Mucosa of descending colon (tissue), 3 donors: ENCODE results near the gene LPAR4. TPM values are rescaled to one million over a fixed set of nuclear protein-coding genes. Genes with fewer than 3 reads are reported as not detected.

Source experiments
- ATAC-seq: fragments of 200-7000 bp; cut with Tn5 transposase; one replicate; pipeline ENCODE4 v1.9.1; 2020; ENCODE audit warnings: mild to moderate bottlenecking, moderate library complexity
- DNase-seq, 3 donors: peaks; one replicate each; pipeline ENCODE4 v3.0.0-alpha.2; 2020
- H3K36me3 ChIP-seq: fragments of 200-600 bp; one replicate; pipeline ENCODE4 v1.8.0; 2021; ENCODE audit warnings: low read depth, mild to moderate bottlenecking
- H3K4me1 ChIP-seq: fragments of 200-600 bp; one replicate; pipeline ENCODE4 v1.8.0; 2021; ENCODE audit warnings: low read depth, mild to moderate bottlenecking
- H3K4me3 ChIP-seq: fragments of 200-600 bp; one replicate; pipeline ENCODE4 v1.8.0; 2021; ENCODE audit warnings: mild to moderate bottlenecking
- H3K9me3 ChIP-seq: fragments of 200-600 bp; one replicate; pipeline ENCODE4 v1.8.0; 2021; ENCODE audit warnings: mild to moderate bottlenecking
- CTCF ChIP-seq: fragments of 200-600 bp; IDR thresholded peaks from one replicate; pipeline ENCODE4 v1.8.0; 2022; ENCODE audit warnings: antibody characterized with exemption, mild to moderate bottlenecking
- intact Hi-C, 2 donors: fragments of 100-400 bp; cut with DNase I in 1 of 2; cut with micrococcal nuclease in 1 of 2; formaldehyde crosslinking; loops; one replicate each; pipeline versions ENCODE4 v1.11.0 to v1.11.1; 2022; cut with DNase I, micrococcal nuclease
- long read RNA-seq, 2 donors: library from polyadenylated mRNA; unstranded; transcript quantifications; one replicate each; pipeline ENCODE4 v2.0.0, GENCODE V29; 2019 to 2021
- total RNA-seq, 3 donors: library from RNA; stranded (reverse); fragmentation: NEBNext Ultra II Directional in 2 of 3; extraction: Animal tissue kit (Norgen Biotek cat#: 25700) in 2 of 3; gene quantifications; one replicate each; pipeline versions ENCODE4 v1.2.1 to v1.2.4, GENCODE V29; 2021 to 2023
- donor health status: DM: no; HTN: no; CAD: no; lungs with moderate emphysema.
- donor health status: DM: no; HTN: no; CAD: no.
- donor health status: DM: no; HTN: yes; CAD: no.

LPAR4 gene
- under 1 TPM in 2 of 3 donors, not detected in 1; 0.29 to 0.60 TPM for total RNA-seq
- long read RNA-seq, donor 1: 0 reads
- long read RNA-seq, donor 2: 0 reads

- no peak for ATAC-seq
- no peak for DNase-seq
- intact Hi-C loops: no loop called here
- Histone ChIP-seq H3K4me3 (no peak within 1 kb of the TSS), H3K4me1 (no peaks in the 10 kb centered on the region), H3K36me3 (no peaks in the 10 kb centered on the region), H3K9me3 (no peaks in the 10 kb centered on the region)
- no peak for TF ChIP-seq CTCF
These were observed at the start of gene LPAR4 for GRCh38 chrX:78747489-78747888. Gene LPAR4 (plus strand): TSS chrX:78747720. CDS start chrX:78754870, 7,150 bp downstream.

- H3K4me3 ChIP-seq: no peak overlapping the region
- intact Hi-C loops: no loop called here
- no peaks in the 10 kb centered on the region for H3K9me3 ChIP-seq
- ATAC-seq (no peak), DNase-seq (no peak)
- TF ChIP-seq CTCF: no peak
- H3K36me3 ChIP-seq: no peaks in the 10 kb centered on the region
- H3K4me1 ChIP-seq: no peaks in the 10 kb centered on the region
These were observed 41.4 kb upstream of the LPAR4 start for GRCh38 chrX:78706071-78706470.

- ATAC-seq: peak; percentile 24
- H3K4me3 ChIP-seq: no peak overlapping the region
- H3K9me3 ChIP-seq: no peaks in the 10 kb centered on the region
These were observed 39.3 kb upstream of the LPAR4 start for GRCh38 chrX:78708262-78708661.

GRCh38 chrX:78708816-78709215 lies 38.7 kb upstream of the LPAR4 start:
- TF ChIP-seq CTCF: no peak
- Histone ChIP-seq H3K4me3 (no peak overlapping the region), H3K9me3 (no peaks in the 10 kb centered on the region), H3K4me1 (no peaks in the 10 kb centered on the region), H3K36me3 (no peaks in the 10 kb centered on the region)
- intact Hi-C loops: no loop called here
- DNase-seq: no peak
- no peak for ATAC-seq

More at GRCh38 chrX:78708262-78708661, 39.3 kb upstream of the LPAR4 start:
- no peaks in the 10 kb centered on the region for H3K4me1 ChIP-seq
- H3K36me3 ChIP-seq: no peaks in the 10 kb centered on the region
- intact Hi-C loops: no loop called here
- DNase-seq: peak in 1 of 3 donors; percentile 14
- no peak for TF ChIP-seq CTCF

GRCh38 chrX:78710171-78710570 lies 37.3 kb upstream of the LPAR4 start:
- no peak overlapping the region for H3K4me3 ChIP-seq
- no peaks in the 10 kb centered on the region for H3K36me3 ChIP-seq
- no peaks in the 10 kb centered on the region for H3K4me1 ChIP-seq
- H3K9me3 ChIP-seq: no peaks in the 10 kb centered on the region
- DNase-seq (no peak), ATAC-seq (no peak)
- TF ChIP-seq CTCF: no peak
- intact Hi-C loops: no loop called here

GRCh38 chrX:78712336-78712735 lies 35.2 kb upstream of the LPAR4 start:
- TF ChIP-seq CTCF: no peak
- Histone ChIP-seq H3K4me3 (no peak overlapping the region), H3K36me3 (no peaks in the 10 kb centered on the region), H3K9me3 (no peaks in the 10 kb centered on the region), H3K4me1 (no peaks in the 10 kb centered on the region)
- intact Hi-C loops: no loop called here
- ATAC-seq: no peak
- DNase-seq: no peak
